ENCODE measurements around the gene FOXP1.

The FOXP1 gene

DNA sequence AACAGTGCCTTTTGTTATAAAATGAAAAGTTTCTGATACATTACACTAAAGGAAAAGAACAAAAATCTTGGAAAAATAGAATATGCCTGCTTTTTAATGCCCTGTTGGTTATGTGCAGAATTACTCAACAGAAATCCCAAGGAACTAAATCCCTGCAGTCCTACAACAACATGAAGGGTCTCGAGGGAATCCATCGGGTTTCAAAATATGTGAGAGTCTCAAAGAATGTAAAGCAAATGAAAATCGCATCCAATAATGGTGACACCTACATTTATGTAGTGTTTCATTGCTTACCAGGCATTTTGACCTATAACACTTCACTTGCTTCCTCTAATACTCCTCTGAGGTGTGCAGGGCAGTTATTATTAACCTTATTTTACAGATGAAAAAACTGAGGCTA, 411.3 kb downstream of the FOXP1 start:
- DNase-seq (ENCODE audit: low spot score) = no peak
- in situ Hi-C loops (cut with MboI; ENCODE audit: low pct_unique_long_range_greater_than_20kb, low sequenced_read_pairs, unreplicated experiment) = no loop called here
- no peak for TF ChIP-seq CTCF (IDR thresholded peaks at IDR 0.05; ENCODE audit: extremely low read depth, insufficient read depth, missing control alignments)

DNA sequence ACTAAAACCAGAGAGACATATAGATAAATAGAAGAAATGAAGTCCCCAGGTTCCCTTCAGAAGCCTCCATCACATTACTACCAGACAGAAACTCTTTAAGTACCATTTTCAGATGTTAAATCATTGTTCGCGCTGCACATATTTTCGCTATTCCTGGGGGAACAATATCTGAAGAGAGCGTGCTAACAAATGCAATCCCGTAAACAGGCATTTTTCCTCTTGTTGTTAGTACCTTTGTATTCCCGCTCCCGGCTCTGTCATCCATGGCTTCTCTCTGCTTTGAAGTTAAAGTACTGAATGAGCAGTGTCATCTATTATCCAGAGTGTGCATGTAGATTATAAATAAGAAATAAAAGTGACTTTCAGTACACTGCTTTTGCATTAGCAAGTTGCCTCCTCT, 412.3 kb downstream of the FOXP1 start:
- DNase-seq (ENCODE audit: low spot score) = no peak
- no peak for TF ChIP-seq CTCF (IDR thresholded peaks at IDR 0.05; ENCODE audit: extremely low read depth, insufficient read depth, missing control alignments)
- in situ Hi-C loops (cut with MboI; ENCODE audit: low pct_unique_long_range_greater_than_20kb, low sequenced_read_pairs, unreplicated experiment) = no loop called here

DNA sequence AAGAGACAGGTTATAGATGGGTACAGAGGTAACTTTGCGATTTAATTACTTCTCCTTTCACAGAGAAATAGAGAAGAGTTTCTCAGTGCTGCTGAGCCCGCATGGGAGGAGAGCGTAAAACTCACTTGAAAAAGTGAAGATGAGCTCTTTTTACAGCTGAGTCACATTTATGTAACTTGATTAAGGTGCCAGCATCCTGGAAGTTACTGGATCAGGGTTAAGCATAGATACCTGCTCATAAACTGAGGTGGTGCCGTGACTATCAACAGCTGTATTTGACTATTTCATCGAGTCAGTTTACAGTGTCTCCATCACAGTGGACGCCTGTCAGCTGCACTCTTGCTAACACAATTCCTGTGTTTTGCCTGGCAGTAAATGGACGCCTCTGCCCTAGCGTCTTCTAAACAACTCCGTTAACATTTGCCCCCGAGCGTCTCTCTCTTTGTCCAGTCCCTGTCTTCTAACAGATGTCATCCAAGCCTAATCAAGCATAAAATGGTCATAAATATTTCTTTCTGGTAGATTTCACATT, 414.6 kb downstream of the FOXP1 start:
- TF ChIP-seq CTCF (IDR thresholded peaks at IDR 0.05; ENCODE audit: extremely low read depth, insufficient read depth, missing control alignments) = no peak
- in situ Hi-C loops (cut with MboI; ENCODE audit: low pct_unique_long_range_greater_than_20kb, low sequenced_read_pairs, unreplicated experiment) = no loop called here
- no peak for DNase-seq (ENCODE audit: low spot score)

DNA sequence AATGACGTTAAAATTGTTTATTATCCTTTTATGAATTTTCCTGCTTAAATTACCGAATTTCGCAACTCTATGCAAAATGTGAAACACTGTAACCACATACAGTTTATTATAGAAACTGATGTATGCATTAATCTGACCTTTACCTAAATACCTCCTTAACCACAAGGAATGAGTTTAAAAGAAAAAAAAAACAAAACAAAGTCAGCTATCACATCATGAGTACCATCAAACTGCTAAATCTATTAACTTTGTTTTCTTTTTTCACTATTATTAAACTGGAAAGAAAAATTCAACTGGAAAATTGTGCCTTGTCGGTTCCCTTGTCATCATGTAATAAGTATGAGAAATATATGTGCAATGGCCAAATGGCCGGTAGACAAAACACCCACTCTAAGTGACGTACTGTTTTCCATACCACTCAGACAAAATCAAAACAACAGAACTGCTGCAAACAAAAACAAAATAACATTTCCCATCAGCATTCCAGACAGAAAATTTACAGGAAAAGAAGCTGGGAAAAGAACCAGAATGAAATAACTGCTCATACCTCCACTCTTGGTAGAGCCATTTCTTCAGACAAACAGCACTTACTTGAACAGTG, 415.3 kb downstream of the FOXP1 start:
- no peak for TF ChIP-seq CTCF (IDR thresholded peaks at IDR 0.05; ENCODE audit: extremely low read depth, insufficient read depth, missing control alignments)
- no peak for DNase-seq (ENCODE audit: low spot score)
- in situ Hi-C loops (cut with MboI; ENCODE audit: low pct_unique_long_range_greater_than_20kb, low sequenced_read_pairs, unreplicated experiment) = no loop called here

- DNase-seq (ENCODE audit: low spot score) = no peak
- in situ Hi-C loops (cut with MboI; ENCODE audit: low pct_unique_long_range_greater_than_20kb, low sequenced_read_pairs, unreplicated experiment) = no loop called here
These were observed 416.9 kb downstream of the FOXP1 start for GRCh38 chr3:71166339-71167240.

DNA sequence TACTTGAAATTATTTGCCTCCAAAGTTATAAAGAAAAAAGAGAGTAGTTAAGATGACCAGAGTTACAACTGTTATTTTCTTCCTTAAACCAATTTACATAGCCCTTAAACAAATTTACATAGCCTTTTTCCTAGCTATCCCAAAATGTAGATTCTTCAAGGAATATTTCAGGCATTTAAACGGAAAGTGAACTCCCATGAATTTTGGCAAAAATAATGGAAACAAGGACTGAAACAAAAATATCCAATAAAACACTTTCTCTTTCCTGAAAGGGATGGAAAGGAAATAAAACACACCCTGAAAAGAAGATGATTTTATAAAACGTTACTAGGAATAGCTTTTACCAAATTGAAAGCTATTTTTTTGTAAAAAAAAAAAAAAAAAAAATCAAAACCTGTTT, 418.6 kb downstream of the FOXP1 start:
- in situ Hi-C loops (cut with MboI; ENCODE audit: low pct_unique_long_range_greater_than_20kb, low sequenced_read_pairs, unreplicated experiment) = no loop called here
- TF ChIP-seq CTCF (IDR thresholded peaks at IDR 0.05; ENCODE audit: extremely low read depth, insufficient read depth, missing control alignments) = no peak
- no peak for DNase-seq (ENCODE audit: low spot score)

More at GRCh38 chr3:71166339-71167240, 416.9 kb downstream of the FOXP1 start:
- TF ChIP-seq CTCF (IDR thresholded peaks at IDR 0.05; ENCODE audit: extremely low read depth, insufficient read depth, missing control alignments) = no peak

All from GM13977 (cell line).